GM12892 (cell line): ENCODE data around the gene NTN1.

Experiments
- POLR2A ChIP-seq: IDR thresholded peaks from 2 replicates; pipeline ENCODE4 v1.6.1; 2011; ENCODE audit warnings: low read depth, low read length, control low read depth
- TAF1 ChIP-seq: IDR thresholded peaks from 2 replicates; pipeline ENCODE4 v1.6.1; 2011; ENCODE audit warnings: low read depth, mild to moderate bottlenecking, control low read depth, low read length, borderline replicate concordance

- TF ChIP-seq POLR2A (no peak), TAF1 (no peak)
Measured at GRCh38 chr17:9195411-9195810, 174.1 kb downstream of the NTN1 start.
